IMR-90 (cell line): ENCODE data around the gene TNS3. TPM values are rescaled to one million over a fixed set of nuclear protein-coding genes. Genes with fewer than 3 reads are reported as not detected.

Experiments
- MAFK ChIP-seq: IDR thresholded peaks from 2 replicates; pipeline ENCODE4 v1.6.1; 2012; ENCODE audit warnings: low read depth, low read length, improper control_type of control experiment
- NFE2L2 ChIP-seq: fragments of 150-350 bp; IDR thresholded peaks from 2 replicates; pipeline ENCODE4 v1.6.1; 2016; ENCODE audit warnings: low read depth, mild to moderate bottlenecking, low read length
- RFX5 ChIP-seq: IDR thresholded peaks from 2 replicates; pipeline ENCODE4 v1.8.0; 2012; ENCODE audit warnings: low read depth, mild to moderate bottlenecking, low read length, moderate library complexity
- polyA plus RNA-seq, 3 experiments: library from polyadenylated mRNA; depleted of rRNA; stranded (reverse); fragments of >200 nt; gene quantifications; 2 replicates each; pipeline ENCODE4 v1.2.3, GENCODE V29; 2012; ENCODE audit warnings: low replicate concordance in 1 of 3
- total RNA-seq: library from RNA; depleted of rRNA; stranded (reverse); fragments of >200 nt; gene quantifications from 2 replicates; pipeline ENCODE4 v1.2.3, GENCODE V29; 2012

The TNS3 gene
- total and polyA plus RNA-seq, 2 of the 4 experiments (the other 2 are of a cell fraction): 64.3 to 79.2 TPM

- TF ChIP-seq RFX5 (no peak), NFE2L2 (no peak), MAFK (no peak)
Measured at GRCh38 chr7:47336472-47337425, 245.2 kb downstream of the TNS3 start (continued).
